ENCODE results near the gene ACTA1. TPM values are rescaled to one million over a fixed set of nuclear protein-coding genes. Genes with fewer than 3 reads are reported as not detected.

The ACTA1 gene
- total and polyA plus RNA-seq, 2 of the 13 experiments (the other 11 are each of a cell fraction or from before 2014, with no cell fraction given): 1.4 to 5.2 TPM

DNA sequence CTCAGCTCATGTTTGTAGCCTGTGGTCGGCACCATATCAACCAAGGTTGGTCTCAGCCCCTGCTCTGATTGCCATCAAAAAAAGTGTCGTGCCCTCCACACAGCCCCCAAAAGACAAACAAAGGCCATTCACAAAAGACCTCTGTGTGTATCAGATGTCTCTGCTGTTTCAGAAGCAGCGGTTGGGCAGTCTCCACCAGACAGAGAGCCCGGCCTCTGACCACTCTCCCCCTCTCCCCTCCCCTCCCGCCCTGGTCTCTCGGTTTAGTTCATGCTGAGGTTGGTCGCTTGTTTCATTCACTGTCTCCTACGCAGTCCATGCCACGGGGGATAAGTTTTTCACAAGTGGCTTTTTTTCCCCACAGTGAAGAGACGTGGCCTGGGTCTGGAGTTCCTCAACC lies 27.1 kb downstream of the ACTA1 start (continued):
- TF ChIP-seq ZNF383 (CRISPR knock-in tag; IDR thresholded peaks at IDR 0.05; ENCODE audit: borderline replicate concordance) (no peak), ZNF460 (CRISPR knock-in tag; IDR thresholded peaks at IDR 0.05; ENCODE audit: borderline replicate concordance) (no peak), MED1 (CRISPR knock-in tag; IDR thresholded peaks at IDR 0.05) (no peak), ZNF468 (CRISPR knock-in tag; IDR thresholded peaks at IDR 0.05) (no peak), YEATS4 (CRISPR knock-in tag; IDR thresholded peaks at IDR 0.05; ENCODE audit: borderline replicate concordance) (no peak), REL (CRISPR knock-in tag; conservative IDR thresholded peaks at IDR 0.05) (no peak), BHLHE40 (IDR thresholded peaks at IDR 0.05; ENCODE audit: low read length) (no peak), TBL1XR1 (IDR thresholded peaks at IDR 0.05; ENCODE audit: borderline replicate concordance, low read length, partially characterized antibody) (no peak), LCORL (IDR thresholded peaks at IDR 0.05) (no peak), LCORL (CRISPR knock-in tag; IDR thresholded peaks at IDR 0.05) (0 out of 2 replicates have a peak, but pooled peaks have one; percentile 14), ZNF543 (CRISPR knock-in tag; IDR thresholded peaks at IDR 0.05) (no peak), ZNF781 (CRISPR knock-in tag; IDR thresholded peaks at IDR 0.05; ENCODE audit: borderline replicate concordance, not compliant biosample characterization) (no peak), ZNF3 (CRISPR knock-in tag; IDR thresholded peaks at IDR 0.05) (no peak), SMAD1 (CRISPR knock-in tag; IDR thresholded peaks at IDR 0.05; ENCODE audit: borderline replicate concordance, low read depth) (no peak), SOX6 (IDR thresholded peaks at IDR 0.05) (no peak), SOX6 (CRISPR knock-in tag; IDR thresholded peaks at IDR 0.05) (peak; percentile 53; the same call in 1 of the 2 replicates), FOXA1 (IDR thresholded peaks at IDR 0.05) (no peak), FOXA1 (CRISPR knock-in tag; IDR thresholded peaks at IDR 0.05) (peak; percentile 74), FOXJ3 (CRISPR knock-in tag; IDR thresholded peaks at IDR 0.05; ENCODE audit: borderline replicate concordance) (no peak), ZNF773 (CRISPR knock-in tag; IDR thresholded peaks at IDR 0.05; ENCODE audit: borderline replicate concordance) (no peak), ZNF841 (CRISPR knock-in tag; IDR thresholded peaks at IDR 0.05; ENCODE audit: borderline replicate concordance) (no peak), GATA4 (IDR thresholded peaks at IDR 0.05; ENCODE audit: borderline replicate concordance, low read depth) (no peak)
- TF ChIP-seq, protein P1, sequence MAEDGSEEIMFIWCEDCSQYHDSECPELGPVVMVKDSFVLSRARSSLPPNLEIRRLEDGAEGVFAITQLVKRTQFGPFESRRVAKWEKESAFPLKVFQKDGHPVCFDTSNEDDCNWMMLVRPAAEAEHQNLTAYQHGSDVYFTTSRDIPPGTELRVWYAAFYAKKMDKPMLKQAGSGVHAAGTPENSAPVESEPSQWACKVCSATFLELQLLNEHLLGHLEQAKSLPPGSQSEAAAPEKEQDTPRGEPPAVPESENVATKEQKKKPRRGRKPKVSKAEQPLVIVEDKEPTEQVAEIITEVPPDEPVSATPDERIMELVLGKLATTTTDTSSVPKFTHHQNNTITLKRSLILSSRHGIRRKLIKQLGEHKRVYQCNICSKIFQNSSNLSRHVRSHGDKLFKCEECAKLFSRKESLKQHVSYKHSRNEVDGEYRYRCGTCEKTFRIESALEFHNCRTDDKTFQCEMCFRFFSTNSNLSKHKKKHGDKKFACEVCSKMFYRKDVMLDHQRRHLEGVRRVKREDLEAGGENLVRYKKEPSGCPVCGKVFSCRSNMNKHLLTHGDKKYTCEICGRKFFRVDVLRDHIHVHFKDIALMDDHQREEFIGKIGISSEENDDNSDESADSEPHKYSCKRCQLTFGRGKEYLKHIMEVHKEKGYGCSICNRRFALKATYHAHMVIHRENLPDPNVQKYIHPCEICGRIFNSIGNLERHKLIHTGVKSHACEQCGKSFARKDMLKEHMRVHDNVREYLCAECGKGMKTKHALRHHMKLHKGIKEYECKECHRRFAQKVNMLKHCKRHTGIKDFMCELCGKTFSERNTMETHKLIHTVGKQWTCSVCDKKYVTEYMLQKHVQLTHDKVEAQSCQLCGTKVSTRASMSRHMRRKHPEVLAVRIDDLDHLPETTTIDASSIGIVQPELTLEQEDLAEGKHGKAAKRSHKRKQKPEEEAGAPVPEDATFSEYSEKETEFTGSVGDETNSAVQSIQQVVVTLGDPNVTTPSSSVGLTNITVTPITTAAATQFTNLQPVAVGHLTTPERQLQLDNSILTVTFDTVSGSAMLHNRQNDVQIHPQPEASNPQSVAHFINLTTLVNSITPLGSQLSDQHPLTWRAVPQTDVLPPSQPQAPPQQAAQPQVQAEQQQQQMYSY (CRISPR knock-in tag; IDR thresholded peaks at IDR 0.05): no peak
- TF ChIP-seq, protein P2, sequence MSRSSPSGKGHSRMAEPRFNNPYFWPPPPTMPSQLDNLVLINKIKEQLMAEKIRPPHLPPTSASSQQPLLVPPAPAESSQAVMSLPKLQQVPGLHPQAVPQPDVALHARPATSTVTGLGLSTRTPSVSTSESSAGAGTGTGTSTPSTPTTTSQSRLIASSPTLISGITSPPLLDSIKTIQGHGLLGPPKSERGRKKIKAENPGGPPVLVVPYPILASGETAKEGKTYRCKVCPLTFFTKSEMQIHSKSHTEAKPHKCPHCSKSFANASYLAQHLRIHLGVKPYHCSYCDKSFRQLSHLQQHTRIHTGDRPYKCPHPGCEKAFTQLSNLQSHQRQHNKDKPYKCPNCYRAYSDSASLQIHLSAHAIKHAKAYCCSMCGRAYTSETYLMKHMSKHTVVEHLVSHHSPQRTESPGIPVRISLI (CRISPR knock-in tag; IDR thresholded peaks at IDR 0.05; ENCODE audit: borderline replicate concordance): peak; percentile 87
- TF ChIP-seq, protein P3, sequence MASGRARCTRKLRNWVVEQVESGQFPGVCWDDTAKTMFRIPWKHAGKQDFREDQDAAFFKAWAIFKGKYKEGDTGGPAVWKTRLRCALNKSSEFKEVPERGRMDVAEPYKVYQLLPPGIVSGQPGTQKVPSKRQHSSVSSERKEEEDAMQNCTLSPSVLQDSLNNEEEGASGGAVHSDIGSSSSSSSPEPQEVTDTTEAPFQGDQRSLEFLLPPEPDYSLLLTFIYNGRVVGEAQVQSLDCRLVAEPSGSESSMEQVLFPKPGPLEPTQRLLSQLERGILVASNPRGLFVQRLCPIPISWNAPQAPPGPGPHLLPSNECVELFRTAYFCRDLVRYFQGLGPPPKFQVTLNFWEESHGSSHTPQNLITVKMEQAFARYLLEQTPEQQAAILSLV (CRISPR knock-in tag; IDR thresholded peaks at IDR 0.05; ENCODE audit: borderline replicate concordance): no peak
- TF ChIP-seq, protein P4, sequence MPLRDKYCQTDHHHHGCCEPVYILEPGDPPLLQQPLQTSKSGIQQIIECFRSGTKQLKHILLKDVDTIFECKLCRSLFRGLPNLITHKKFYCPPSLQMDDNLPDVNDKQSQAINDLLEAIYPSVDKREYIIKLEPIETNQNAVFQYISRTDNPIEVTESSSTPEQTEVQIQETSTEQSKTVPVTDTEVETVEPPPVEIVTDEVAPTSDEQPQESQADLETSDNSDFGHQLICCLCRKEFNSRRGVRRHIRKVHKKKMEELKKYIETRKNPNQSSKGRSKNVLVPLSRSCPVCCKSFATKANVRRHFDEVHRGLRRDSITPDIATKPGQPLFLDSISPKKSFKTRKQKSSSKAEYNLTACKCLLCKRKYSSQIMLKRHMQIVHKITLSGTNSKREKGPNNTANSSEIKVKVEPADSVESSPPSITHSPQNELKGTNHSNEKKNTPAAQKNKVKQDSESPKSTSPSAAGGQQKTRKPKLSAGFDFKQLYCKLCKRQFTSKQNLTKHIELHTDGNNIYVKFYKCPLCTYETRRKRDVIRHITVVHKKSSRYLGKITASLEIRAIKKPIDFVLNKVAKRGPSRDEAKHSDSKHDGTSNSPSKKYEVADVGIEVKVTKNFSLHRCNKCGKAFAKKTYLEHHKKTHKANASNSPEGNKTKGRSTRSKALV (CRISPR knock-in tag; IDR thresholded peaks at IDR 0.05): no peak
